PC-3 (cell line): ENCODE results near the gene BZW2. TPM values are rescaled to one million over a fixed set of nuclear protein-coding genes. Genes with fewer than 3 reads are reported as not detected.

ENCODE experiments used
- ATAC-seq: fragments of 200-7000 bp; cut with Tn5 transposase; 2 replicates; pipeline ENCODE4 v1.9.1; 2020; ENCODE audit warnings: mild to moderate bottlenecking, moderate library complexity
- BruUV-seq: library from RNA; stranded (reverse); fragments of 400-500 nt; replicated peaks from 2 replicates; lab custom pipeline; 2021; lab: Mats Ljungman, UMichigan
- CTCF ChIA-PET: fragments of 300-600 bp; sonication (Branson Sonifier 250); formaldehyde crosslinking; loops from one replicate; lab custom pipeline; 2022; ENCODE audit warnings: antibody characterized with exemption; lab: Charles Lee
- POLR2A ChIA-PET: fragments of 300-600 bp; sonication (Branson Sonifier 250); formaldehyde crosslinking; loops from one replicate; lab custom pipeline; 2022; ENCODE audit warnings: antibody characterized with exemption; ENCODE audit not compliant: unreplicated experiment; lab: Charles Lee
- DNase-seq: peaks from one replicate; pipeline ENCODE4 v3.0.0-alpha.2; 2015
- H2AFZ ChIP-seq: fragments of 300-600 bp; sonication (generic); 2 replicates; pipeline ENCODE4 v1.6.0; 2016; ENCODE audit warnings: antibody characterized with exemption, low read length
- H3F3A ChIP-seq: fragments of 300-600 bp; sonication (generic); one replicate; pipeline ENCODE4 v1.6.0; 2017; ENCODE audit warnings: antibody characterized with exemption, low read length, control low read depth, mild to moderate bottlenecking; ENCODE audit not compliant: unreplicated experiment
- H3K27ac ChIP-seq: fragments of 300-600 bp; sonication (generic); 2 replicates; pipeline ENCODE4 v1.5.1; 2016; ENCODE audit warnings: mild to moderate bottlenecking, low read length
- H3K27me3 ChIP-seq: fragments of 300-600 bp; sonication (generic); 2 replicates; pipeline ENCODE4 v1.6.1; 2016; ENCODE audit warnings: low read length, mixed read lengths
- H3K36me3 ChIP-seq: fragments of 300-600 bp; sonication (generic); 2 replicates; pipeline ENCODE4 v1.6.1; 2016; ENCODE audit warnings: low read depth, mixed run types, low read length, mixed read lengths
- H3K4me1 ChIP-seq: fragments of 300-600 bp; sonication (generic); 2 replicates; pipeline ENCODE4 v1.5.1; 2016; ENCODE audit warnings: low read length; ENCODE audit not compliant: insufficient read depth
- H3K4me2 ChIP-seq: fragments of 300-600 bp; sonication (generic); 2 replicates; pipeline ENCODE4 v1.6.0; 2016; ENCODE audit warnings: low read length
- H3K4me3 ChIP-seq: fragments of 300-600 bp; sonication (generic); 2 replicates; pipeline ENCODE4 v1.5.1; 2016; ENCODE audit warnings: mild to moderate bottlenecking, low read length, mixed read lengths
- H3K79me2 ChIP-seq: fragments of 300-600 bp; sonication (generic); 2 replicates; pipeline ENCODE4 v1.6.1; 2017; ENCODE audit warnings: low read length, mixed read lengths
- H3K9ac ChIP-seq: fragments of 300-600 bp; sonication (generic); 2 replicates; pipeline ENCODE4 v1.6.0; 2016; ENCODE audit warnings: mild to moderate bottlenecking, low read length
- H3K9me2 ChIP-seq: fragments of 300-600 bp; sonication (generic); replicated peaks from 2 replicates; pipeline ENCODE4 v1.6.1; 2016; ENCODE audit warnings: mixed run types, low read length, mixed read lengths
- H3K9me3 ChIP-seq: fragments of 300-600 bp; sonication (generic); 2 replicates; pipeline ENCODE4 v1.6.1; 2016; ENCODE audit warnings: low read length, mixed read lengths
- H4K20me1 ChIP-seq: fragments of 300-600 bp; sonication (generic); 2 replicates; pipeline ENCODE4 v1.6.1; 2016; ENCODE audit warnings: low read length, mixed read lengths
- CTCF ChIP-seq: fragments of 300-600 bp; sonication (generic); conservative IDR thresholded peaks from 2 replicates; pipeline ENCODE4 v1.5.1; 2017; ENCODE audit warnings: antibody characterized with exemption, low read depth, mild to moderate bottlenecking, low read length
- EZH2 ChIP-seq: fragments of 300-600 bp; sonication (generic); IDR thresholded peaks from one replicate; pipeline ENCODE4 v1.6.1; 2017; ENCODE audit warnings: antibody characterized with exemption, mild to moderate bottlenecking, low read length; ENCODE audit not compliant: unreplicated experiment
- EZH2phosphoT487 ChIP-seq: fragments of 300-600 bp; sonication (generic); IDR thresholded peaks from 2 replicates; pipeline ENCODE4 v1.6.1; 2018; ENCODE audit warnings: mild to moderate bottlenecking, antibody characterized with exemption, low read length, borderline replicate concordance
- intact Hi-C: fragments of 100-400 bp; cut with micrococcal nuclease; formaldehyde crosslinking; loops from 2 replicates; pipeline ENCODE4 v1.9.0; 2023
- total RNA-seq: library from RNA; depleted of rRNA; stranded (reverse); fragments of >200 nt; gene quantifications from 2 replicates; pipeline ENCODE4 v1.2.3, GENCODE V29; 2014

Gene BZW2
- total RNA-seq, 1 experiment from 2014 or later: 86.1 TPM

- ATAC-seq: no peak
- CTCF ChIA-PET: no interaction called here
- H3K4me2 ChIP-seq: no peak overlapping the region
Measured at GRCh38 chr7:16615228-16615627, 30.8 kb upstream of the BZW2 start.

GRCh38 chr7:16616122-16616521 is 29.9 kb upstream of the BZW2 start:
- ChIA-PET CTCF (no interaction called here), POLR2A (no interaction called here)
- no TSS peak for BruUV-seq
- no peak for ATAC-seq
- TF ChIP-seq CTCF (no peak), EZH2phosphoT487 (no peak), EZH2 (no peak)
- Histone ChIP-seq H3K36me3 (no peaks in the 10 kb centered on the region; the same call in 1 of the 2 replicates), H3K27ac (no peak overlapping the region), H3K4me3 (no peak overlapping the region), H4K20me1 (no peaks in the 10 kb centered on the region), H3K4me1 (no peaks in the 10 kb centered on the region), H2AFZ (no peak overlapping the region), H3K27me3 (no peaks in the 10 kb centered on the region), H3K9me3 (no peaks in the 10 kb centered on the region), H3K4me2 (no peak overlapping the region), H3K9me2 (no peaks in the 10 kb centered on the region), H3F3A (no peaks in the 10 kb centered on the region), H3K9ac (no peak overlapping the region), H3K79me2 (no peaks in the 10 kb centered on the region)
- DNase-seq: no peak
- intact Hi-C loops: no loop called here

More at GRCh38 chr7:16615228-16615627, 30.8 kb upstream of the BZW2 start:
- no peaks in the 10 kb centered on the region for H3F3A ChIP-seq
- DNase-seq: no peak
- no peaks in the 10 kb centered on the region for H4K20me1 ChIP-seq
- H2AFZ ChIP-seq: no peak overlapping the region
- no peaks in the 10 kb centered on the region for H3K79me2 ChIP-seq
- H3K9me2 ChIP-seq: no peaks in the 10 kb centered on the region
- no peak overlapping the region for H3K4me3 ChIP-seq
- no peak for TF ChIP-seq CTCF
- no peak for TF ChIP-seq EZH2
- no peak for TF ChIP-seq EZH2phosphoT487
- H3K4me1 ChIP-seq: no peaks in the 10 kb centered on the region
- H3K9ac ChIP-seq: no peak overlapping the region
- intact Hi-C loops: no loop called here
- BruUV-seq: no TSS peak
- H3K9me3 ChIP-seq: no peaks in the 10 kb centered on the region
- no peaks in the 10 kb centered on the region for H3K36me3 ChIP-seq
- POLR2A ChIA-PET: no interaction called here
- H3K27me3 ChIP-seq: no peaks in the 10 kb centered on the region
- H3K27ac ChIP-seq: no peak overlapping the region

GRCh38 chr7:16616542-16616941 is 29.4 kb upstream of the BZW2 start:
- Histone ChIP-seq H3K36me3 (no peaks in the 10 kb centered on the region; the same call in 1 of the 2 replicates), H3K4me1 (no peaks in the 10 kb centered on the region), H3K4me2 (no peak overlapping the region), H3K27ac (no peak overlapping the region), H3K4me3 (no peak overlapping the region), H3K79me2 (no peaks in the 10 kb centered on the region), H2AFZ (no peak overlapping the region), H3K9me2 (no peaks in the 10 kb centered on the region), H3F3A (no peaks in the 10 kb centered on the region), H3K9ac (no peak overlapping the region), H3K27me3 (no peaks in the 10 kb centered on the region), H3K9me3 (no peaks in the 10 kb centered on the region), H4K20me1 (no peaks in the 10 kb centered on the region)
- POLR2A ChIA-PET: no interaction called here
- ATAC-seq (no peak), DNase-seq (no peak)
- intact Hi-C loops: no loop called here
- BruUV-seq: no TSS peak
- no peak for TF ChIP-seq EZH2
- no peak for TF ChIP-seq EZH2phosphoT487
- TF ChIP-seq CTCF: no peak
- CTCF ChIA-PET: no interaction called here
